ENCODE data around the gene ARHGAP40.
A peak's percentile ranks its signal among the peaks of the same experiment; 100 is the strongest.

The ARHGAP40 gene

DNA sequence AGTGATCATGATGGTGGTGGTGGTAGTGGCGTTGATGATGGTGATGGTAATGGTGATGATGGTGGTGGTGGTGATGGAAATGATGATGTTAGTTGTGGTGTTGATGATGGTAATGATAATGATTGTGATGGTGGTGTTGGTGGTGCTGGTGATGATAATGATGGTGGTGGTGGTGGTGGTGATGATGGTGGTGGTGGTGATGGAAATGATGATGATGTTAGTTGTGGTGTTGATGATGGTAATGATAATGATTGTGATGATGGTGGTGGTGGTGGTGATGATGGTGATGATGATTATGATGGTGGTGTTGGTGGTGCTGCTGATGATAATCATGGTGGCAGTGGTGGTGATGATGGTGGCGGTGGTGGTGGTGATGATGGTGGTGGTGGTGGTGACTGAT, 51.4 kb downstream of the ARHGAP40 start:
- DNase-seq: no peak

DNA sequence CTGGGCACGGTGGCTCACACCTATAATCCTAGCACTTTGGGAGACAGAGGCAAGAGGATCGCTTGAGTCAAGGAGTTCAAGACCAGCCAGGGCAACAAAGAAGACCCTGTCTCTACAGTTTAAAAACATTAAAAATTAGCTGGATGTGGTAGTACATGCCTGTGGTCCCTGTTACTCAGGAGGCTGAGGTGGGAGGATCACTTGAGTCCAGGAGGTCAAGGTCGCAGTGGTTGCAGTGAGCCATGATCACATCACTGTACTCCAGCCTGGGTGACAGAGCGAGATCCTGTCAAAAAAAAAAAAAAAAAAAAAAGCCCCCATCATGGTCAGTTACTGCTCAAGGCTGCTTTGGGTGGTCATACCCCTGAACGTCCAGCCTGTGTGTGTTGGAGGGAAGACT, 55.8 kb downstream of the ARHGAP40 start:
- DNase-seq: no peak

DNA sequence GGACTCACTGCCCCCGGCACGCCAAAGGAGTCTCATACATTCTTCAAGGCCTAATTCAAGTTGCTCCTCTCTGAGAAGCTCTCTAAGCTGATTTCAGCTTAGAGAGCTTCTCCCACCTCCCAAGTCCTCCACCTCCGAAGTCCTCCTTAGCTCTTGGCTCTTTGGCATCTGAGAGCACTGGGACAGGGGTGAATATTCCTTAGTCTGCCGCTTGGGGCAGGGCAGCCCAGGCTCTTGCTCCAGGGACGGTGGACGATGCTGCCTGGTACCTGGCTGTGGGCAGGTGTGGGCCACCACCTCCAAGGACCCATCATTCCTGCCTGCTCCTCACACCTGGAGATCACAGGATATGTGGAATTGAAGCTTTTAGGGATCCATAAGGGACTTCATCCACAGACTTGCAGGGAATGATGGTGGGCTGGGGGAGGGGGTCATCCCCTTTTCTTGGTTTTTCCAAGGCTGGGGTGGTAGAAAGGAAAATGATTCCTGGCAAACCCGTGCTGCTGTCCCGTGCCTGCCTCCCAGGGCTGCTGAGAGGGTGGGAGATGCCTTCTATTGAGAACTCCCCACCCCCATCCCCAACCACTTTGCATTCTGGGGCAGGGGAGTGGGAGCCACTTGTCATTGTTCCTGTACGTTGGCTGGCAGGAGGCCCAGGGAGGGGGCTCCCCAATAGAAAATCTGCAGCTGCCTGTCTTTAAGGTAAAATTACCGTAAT, 57.4 kb downstream of the ARHGAP40 start:
- DNase-seq: no peak

DNA sequence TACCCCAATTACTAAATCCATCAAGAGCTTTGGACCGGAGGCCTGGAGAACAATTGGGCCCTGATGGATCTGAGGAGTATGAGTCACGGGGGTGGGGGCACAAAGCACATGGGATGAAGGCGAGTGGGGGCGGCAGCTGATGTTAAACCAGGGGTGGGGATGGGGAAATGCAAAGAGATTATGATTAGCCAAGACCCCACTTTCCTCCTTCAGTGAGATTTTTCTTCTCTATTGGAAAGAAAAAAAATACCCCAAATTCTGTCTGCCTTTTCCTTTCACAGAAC, 57.9 kb downstream of the ARHGAP40 start:
- no peak for DNase-seq

DNA sequence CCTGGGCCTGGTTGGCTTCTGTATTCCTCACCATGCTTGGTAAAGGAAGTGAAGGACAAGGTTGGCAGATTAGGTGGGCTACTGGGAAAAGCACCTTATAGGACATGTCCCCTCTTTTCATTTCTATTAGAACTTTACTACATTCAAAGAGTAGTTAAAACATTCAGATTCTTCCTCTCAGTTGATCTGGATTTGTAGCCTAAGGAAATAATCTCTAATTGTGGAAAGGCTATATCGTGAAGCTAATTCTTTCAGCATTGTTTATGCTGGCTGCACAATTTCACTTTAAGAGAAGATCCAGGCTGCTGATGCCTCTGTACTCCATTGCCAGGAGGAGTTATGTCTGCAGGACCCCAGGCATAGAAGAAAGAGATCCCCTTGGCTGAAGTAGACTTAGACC, 58.8 kb downstream of the ARHGAP40 start:
- DNase-seq: no peak

DNA sequence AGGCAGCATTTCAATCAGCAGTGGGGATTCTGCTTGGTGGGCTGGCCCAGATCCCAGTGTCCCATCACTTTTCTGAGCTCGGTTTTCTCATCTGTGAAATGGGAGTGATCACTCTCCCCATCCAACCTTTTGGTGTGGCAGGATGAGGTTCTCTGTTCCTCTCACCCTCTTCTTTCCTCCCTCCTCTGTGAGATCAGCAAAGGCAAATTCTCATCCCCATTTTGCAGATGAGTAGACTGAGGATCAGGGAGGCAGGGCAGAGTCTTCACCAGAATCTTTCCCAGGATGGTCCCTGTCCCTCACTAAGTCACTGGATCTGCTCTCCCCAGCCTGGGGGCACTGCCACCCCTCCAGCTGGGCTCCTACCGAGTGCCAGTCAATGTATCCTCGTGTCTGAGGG, 62.1 kb downstream of the ARHGAP40 start:
- DNase-seq: no peak

DNA sequence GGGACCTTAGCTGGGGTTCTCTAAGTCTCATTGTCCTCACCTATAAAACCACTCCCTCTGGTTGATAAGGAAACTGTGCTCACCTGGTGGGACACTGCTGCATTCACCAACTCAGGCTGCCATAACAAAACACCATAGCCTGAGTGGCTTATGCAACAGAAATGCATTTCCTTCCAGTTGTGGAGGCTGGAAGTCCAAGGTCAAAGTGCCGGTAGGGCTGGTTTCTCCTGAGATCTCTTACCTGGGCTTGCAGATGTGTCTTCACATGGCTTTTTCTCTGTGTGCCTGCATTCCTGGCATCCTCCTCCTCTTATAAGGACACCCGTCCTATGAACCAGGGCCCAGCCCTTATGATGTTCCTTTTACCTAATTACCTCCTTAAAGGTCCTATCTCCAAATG, 62.7 kb downstream of the ARHGAP40 start:
- no peak for DNase-seq

DNA sequence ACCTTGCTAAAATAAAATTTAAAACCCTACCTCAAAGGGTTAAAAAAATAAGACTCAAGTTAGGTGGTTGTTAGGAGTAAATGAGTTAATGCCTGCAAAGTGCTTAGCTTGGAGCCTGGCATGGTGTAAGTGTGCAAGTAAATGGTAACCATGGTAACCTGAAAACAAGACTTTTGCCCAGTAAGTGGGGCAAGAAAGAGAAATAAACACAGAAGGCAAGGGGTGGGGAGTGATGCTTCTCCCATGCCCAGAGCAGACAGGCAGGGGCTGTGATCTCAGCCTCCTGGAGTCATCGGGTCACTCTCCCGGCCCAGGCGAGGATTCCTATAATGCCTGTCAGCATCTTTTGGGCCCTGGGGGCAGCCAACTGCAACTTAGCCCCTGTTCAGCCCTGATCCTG, 63.5 kb downstream of the ARHGAP40 start:
- DNase-seq: no peak

DNA sequence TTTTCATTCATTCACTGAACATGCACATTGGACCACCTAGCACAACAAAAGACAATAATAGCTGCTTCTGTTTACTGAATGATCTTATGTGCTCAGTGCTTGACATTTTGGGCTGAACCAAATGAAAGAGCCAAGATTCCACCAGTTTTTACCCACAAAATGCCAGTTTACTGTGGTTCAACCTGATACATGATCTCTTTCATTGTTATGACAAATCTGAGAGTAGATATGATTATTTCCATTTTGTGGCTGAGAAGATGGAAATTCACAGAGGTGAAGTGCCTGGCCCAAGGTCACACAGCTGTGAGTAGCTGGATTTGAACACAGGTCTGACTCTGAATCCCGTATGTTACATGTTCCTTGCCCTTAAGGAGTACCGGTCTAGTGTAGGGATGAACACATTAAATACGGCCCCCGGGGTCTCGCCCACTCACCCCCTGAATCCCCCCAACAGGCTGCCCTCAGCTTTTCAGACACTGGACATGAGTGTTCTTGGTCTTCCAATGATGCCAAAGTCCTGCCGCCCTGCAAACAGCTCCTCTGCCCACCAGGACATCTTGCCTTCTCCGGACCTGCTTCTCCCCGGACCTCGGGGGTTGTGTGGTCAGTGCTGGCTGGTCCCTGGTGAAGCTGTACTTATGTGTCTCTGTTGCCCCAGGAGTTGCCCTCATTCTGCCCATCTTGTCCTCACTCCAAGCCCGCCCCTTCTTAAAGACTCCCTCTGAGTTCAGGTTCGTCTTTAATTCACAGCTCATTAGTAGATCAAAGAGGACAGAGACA, 64.1 kb downstream of the ARHGAP40 start:
- DNase-seq: no peak

DNA sequence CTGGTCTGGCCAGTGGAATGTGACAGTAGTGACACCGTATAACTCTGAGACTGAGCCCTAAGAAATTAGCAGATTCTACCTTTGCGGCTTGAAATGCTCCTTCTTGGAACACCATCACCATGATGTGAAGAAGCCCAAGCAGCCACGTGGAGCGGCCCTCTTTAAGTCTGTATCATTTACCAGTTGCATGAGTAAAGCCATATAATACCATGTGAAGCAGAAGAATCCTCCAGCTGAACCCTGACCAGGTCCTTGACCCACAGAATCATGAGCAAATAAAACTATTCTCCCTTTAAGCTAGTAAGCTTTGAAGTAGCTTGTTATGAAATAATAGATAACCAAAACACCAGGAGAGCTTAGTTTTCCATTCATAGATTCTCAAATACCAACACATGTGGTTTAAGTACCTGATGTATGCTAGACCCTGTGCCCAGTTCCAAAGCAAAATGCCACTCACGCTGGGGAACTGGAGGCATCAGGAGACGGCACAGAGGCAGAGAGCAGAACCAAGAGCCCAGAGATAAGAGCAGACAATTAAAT, 65.9 kb downstream of the ARHGAP40 start:
- no peak for DNase-seq

DNA sequence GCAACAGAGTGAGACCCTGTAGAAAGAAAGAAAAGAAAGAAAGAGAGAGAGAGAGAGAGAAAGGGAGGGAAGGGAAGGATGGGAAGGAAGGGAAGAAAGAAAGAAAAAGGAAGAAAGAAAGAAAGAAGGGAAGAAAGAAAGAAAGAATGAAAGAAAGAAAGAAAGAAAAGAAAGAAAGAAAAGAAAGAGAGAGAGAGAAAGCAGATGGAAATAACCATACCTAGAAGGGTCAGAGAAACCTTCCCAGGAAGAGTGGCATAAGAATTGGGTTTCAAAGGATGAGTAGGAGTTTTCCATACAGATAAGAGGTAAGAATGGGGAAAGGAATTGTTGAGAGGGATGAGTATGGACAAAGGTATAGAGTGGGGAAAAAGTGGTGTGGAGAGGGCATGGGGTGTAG, 68.1 kb downstream of the ARHGAP40 start:
- DNase-seq: no peak

DNA sequence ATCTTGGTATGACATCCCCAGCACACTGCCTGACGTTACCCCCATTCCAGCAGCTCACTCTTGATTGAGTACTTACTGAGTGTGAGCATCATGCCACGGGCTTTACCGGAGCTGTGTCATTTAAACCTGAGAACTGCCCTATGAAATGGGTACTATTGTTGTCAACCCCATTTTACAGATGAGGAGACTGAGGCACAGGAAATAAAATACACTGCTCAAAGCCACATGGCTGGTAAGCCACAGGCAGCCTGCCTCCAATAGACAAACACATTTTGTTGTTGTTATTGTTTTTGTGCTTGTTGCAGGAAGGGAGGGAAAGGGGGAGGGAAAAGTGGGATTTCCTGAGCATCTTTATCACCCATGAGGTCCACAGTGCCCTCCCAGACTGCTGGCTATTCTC, 69.2 kb downstream of the ARHGAP40 start:
- DNase-seq: no peak

DNA sequence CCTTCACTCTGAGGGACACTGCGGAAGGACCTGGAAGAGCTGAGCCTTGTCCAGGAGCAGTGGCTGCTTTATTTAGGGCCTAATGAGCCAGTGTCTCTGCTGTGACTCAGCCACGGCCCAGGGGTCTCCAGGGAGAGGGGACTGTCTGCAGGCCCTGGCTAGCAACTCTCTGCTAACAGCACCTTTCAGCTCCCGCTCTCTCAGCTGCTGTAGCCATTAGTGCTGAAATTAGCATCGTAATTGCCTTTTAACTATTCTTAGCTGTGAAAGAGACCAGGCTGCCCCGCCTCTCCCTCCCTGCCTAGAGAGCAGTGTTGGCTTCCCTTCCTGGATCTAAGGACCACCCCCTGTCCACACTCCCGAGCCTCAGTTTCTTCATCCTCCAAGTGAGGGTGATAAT, 69.6 kb downstream of the ARHGAP40 start:
- no peak for DNase-seq

DNA sequence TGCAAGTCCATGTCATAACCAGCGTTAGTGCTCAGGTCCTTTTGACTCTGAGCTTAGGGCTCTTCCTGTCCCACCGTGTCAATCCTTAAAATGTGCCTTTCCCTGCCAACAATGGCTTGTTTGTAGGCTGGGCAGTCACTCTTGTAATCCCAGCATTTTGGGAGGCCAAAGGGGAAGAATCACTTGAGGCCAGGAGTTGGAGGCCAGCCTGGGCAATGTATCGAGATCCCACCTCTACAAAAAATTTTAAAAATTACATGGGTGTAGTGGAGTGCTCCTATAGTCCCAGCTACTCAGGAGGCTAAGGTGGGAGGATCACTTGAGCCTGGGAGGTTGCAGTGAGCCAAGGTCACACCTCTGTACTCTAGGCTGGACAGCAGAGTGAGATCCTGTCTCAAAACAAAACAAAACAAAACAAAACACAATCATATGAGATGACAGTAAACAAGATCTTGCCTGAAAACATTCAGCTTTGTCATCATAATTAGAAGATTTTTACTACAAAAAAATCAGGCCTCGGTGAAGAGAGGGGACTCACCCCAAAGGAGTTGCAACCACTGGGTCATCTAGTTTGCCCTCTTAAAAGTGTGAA, 70.2 kb downstream of the ARHGAP40 start:
- no peak for DNase-seq

DNA sequence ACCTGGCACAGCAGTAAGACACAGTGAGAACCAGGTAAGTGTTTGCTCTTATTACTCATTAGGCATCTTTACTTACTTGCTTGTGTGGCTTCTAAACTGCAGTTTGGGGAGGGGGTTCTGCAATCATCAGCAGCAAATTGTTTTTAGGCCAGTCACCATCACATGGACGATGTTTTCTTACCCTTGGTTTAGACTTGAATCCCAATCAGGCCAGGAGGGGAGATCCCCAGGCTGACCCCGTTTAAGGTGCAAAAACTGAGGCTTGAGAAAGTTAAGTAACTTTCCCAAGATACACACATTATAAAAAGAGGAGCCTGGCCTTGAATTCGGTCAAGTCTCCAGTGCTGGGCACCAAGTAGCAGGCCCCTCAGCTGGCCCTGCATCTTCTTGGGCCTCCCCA, 70.9 kb downstream of the ARHGAP40 start:
- no peak for DNase-seq

DNA sequence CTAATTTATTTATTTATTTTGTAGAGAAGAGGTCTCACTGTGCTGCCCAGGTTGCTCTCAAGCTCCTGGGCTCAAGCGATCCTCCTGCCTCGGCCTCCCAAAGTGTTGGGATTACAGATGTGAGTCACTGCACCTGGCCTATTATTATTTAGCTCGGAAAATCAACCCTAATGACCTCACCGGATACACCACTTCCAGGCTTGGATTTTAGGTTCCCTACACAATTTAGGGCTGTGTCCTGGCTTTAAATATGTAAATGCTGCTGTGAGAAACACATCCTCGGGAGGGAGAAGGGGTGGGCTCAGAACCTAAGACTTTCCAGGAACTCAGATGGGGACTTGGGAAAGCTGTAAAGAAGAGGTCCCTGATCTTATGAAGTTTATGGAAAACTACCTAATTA, 71.7 kb downstream of the ARHGAP40 start:
- no peak for DNase-seq

DNA sequence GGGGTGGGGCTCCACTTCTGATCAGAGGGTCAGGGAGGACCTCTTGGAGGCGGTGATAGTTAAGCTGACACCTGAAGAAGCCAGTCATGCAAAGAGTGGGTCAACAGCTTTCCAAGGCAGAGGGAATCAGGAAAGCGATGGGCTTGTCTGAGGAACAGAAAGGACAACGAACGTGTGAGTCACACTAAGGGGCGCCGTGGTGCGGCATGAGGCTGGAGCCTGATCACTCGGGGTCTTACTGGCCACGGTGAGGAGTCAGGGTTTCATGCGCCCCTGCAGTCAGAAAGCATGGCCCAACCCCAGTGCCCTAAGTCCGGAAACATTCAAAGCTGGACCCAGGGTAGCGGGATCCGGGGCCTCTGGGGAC, 72.1 kb downstream of the ARHGAP40 start:
- DNase-seq: no peak

DNA sequence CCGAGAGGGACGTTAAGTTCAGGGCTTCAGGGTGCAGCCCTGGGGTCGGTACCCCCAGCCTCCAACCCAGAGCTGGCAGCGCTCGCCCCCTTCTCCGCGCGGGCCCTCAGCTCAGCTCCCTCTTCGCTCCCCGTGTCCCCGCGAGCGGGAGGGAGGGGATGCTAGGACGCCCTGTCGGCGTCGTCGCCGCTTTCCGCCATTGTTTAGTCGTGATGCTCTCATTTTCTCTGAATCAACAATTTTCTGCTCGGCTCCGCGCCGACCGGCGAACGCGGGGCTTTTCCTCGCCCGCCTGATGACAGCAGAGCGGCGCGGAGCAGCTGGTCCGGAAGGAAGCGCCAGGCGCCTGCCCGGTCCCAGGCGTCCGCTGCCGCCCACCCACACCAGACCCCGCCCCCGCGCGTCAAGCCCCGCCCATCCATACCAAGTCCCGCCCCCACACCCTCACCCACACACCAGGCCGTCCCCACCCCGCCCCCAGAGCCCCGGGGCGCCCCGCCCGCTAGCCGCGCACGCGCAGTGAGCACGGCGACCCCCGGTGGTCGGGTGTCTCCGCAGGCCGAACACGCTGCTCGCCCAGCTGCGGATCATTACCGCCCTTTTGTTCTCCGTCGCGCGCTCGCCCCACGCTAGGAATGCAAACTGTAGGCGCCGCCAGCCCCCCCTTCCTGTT, 72.6 kb downstream of the ARHGAP40 start:
- DNase-seq: peak; percentile 25

DNA sequence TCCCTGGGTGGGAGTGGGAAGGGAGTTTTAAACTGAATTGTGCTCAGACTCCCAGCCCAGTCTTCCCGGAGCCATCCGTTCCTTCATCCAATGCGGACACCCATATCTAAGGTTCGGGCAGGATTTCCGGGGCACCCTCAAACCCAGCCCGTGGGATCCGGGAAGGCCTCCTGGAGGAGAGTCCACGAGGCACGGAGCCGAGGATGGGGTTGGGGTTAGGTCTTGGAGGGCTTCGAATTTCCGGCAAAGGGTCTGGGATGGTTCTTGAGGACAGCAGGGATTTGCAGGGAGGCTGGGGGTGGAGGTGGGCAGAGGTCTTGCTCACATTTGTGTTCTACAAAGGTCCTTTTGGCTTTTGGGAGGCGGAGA, 73.1 kb downstream of the ARHGAP40 start:
- no peak for DNase-seq

DNA sequence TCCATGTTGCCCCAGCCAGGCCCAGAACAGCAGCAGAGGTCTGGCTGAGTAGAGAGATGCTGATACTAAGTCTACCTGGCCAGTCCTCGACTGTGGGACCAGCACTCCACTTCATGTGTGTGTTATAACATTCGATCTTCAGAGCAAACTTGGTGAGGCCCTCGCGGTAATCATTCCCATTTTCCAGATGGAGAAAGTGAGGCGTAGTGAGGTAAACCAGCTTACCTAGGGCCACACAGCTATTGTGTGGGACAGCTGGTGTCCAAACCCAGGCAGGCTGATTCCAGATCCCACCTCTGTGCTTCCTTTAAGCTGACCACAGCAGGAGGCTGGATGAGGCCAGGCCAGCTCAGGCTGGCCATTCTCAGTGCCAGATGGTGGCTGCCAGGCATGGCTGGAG, 75.0 kb downstream of the ARHGAP40 start:
- DNase-seq: no peak

DNA sequence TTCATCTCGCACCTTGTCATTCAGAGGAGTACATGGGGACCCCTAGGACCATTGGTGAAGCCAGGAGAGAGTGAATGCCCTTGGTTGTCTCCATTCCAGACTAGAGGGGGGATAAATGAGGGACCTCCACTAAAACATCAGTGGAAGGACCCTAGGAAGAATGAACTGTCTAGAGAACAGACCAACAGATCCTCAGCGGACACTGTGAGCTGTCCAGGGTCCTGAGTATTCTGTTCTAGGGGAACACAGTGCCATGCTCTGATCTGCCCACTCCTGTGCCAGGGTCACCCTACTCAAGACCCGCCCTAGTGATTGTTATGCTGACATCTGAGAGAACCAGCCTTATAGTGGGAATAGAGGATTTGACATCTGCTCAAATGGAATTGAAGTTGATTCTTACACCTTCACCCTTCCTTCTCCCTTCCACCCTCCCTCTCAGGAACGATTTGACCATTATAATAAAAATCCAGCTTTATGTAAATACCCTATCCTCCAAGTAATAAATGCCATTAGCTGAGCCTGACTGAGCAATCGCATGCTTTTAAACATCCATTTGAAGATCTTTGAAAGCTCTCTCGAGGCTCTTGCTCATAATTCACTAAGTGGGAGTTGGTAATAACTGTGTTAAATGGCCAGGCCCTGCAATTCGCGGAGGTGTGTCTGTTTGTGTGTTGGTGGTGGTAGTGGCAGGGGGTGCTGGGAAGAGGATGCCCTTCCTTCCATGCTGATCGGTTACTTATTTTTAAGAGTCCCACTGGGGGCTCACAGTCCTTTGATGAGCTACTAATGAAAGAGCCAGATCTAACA, 79.1 kb downstream of the ARHGAP40 start:
- no peak for DNase-seq

DNA sequence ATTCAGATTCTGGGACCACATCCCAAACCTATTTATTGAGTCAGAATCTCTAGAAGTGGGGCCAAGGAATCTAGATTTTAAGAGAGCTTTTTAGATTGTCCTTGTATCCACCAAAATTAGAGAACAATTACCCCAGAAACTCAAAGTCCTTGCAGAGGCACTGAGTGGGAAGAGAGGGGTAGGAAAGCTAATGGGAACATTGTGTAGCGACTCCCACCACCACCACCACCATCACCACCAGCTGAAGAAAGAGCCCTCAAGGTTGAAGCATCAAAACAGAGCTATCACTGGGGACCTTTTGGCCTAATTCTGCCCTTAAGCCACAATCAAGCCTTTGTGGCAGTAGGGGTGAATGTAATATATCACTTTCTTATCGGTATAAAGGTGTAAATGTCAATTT, 83.7 kb downstream of the ARHGAP40 start:
- DNase-seq: no peak

DNA sequence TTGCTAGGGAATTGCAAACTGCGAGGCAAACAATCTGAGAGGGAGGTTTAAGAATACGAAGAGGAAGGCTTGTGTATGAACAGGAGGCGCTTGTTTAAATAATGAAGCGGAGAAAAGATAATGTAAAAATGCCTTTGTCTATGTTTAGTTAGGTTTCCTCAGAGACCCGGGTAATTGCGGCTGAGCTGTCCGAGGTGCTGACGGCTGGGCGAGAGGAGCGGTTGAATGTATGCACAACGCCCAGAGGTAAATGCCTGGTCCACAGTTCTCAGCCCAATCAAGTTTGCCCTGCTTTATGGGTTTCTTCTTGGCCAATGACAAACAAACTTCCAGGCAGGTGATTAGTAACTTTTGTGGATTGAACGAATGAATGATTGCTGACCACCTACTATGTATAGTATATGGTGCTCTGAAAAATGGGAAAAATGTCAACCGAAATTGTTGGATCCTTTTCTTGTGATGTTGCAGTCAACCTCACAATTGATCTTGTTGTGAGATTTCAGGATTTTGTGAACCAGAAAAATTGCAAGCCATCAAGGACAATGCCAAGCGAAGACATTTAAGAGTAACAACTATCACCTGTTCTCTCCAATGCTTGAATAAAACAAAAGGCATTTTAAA, 84.4 kb downstream of the ARHGAP40 start:
- no peak for DNase-seq
